HepG2 (cell line): Measurements from ENCODE around the gene SSBP2. TPM values are rescaled to one million over a fixed set of nuclear protein-coding genes. Genes with fewer than 3 reads are reported as not detected.

Experiments used
- CREBL2 ChIP-seq: sonication (generic); formaldehyde crosslinking; IDR thresholded peaks from 2 replicates; pipeline ENCODE4 v1.8.1; 2023; ENCODE audit warnings: missing genetic modification reagents, mild to moderate bottlenecking, borderline replicate concordance
- FOXA1 ChIP-seq, 2 experiments: fragments of 450-650 bp in 1 of 2; sonication (generic) in 1 of 2; formaldehyde crosslinking in 1 of 2; IDR thresholded peaks; 2 replicates each; pipeline versions ENCODE4 v1.4.0 to v1.6.1; 2016 to 2020; ENCODE audit warnings: missing genetic modification reagents in 1 of 2
- HMG20B ChIP-seq: conservative IDR thresholded peaks from 2 replicates; pipeline ENCODE4 v1.6.1; 2016; ENCODE audit warnings: missing genetic modification reagents, missing compliant biosample characterization
- IKZF1 ChIP-seq: fragments of 450-650 bp; IDR thresholded peaks from 2 replicates; pipeline ENCODE4 v1.7.1; 2016
- KDM3A ChIP-seq: IDR thresholded peaks from 2 replicates; pipeline ENCODE4 v1.6.1; 2018; ENCODE audit warnings: low read depth, missing compliant biosample characterization
- MLLT10 ChIP-seq: sonication (generic); formaldehyde crosslinking; IDR thresholded peaks from 2 replicates; pipeline ENCODE4 v1.4.0; 2020; ENCODE audit warnings: missing genetic modification reagents
- NFYB ChIP-seq: sonication (generic); formaldehyde crosslinking; IDR thresholded peaks from 2 replicates; pipeline ENCODE4 v1.4.0; 2020; ENCODE audit warnings: missing genetic modification reagents
- ONECUT2 ChIP-seq: sonication (generic); formaldehyde crosslinking; IDR thresholded peaks from 2 replicates; pipeline ENCODE4 v1.4.0; 2020; ENCODE audit warnings: missing genetic modification reagents
- PPARG ChIP-seq: conservative IDR thresholded peaks from 2 replicates; pipeline ENCODE4 v1.6.1; 2016; ENCODE audit warnings: missing biosample characterization, missing genetic modification reagents
- ZBTB38 ChIP-seq: sonication (generic); formaldehyde crosslinking; IDR thresholded peaks from 2 replicates; pipeline ENCODE4 v1.5.1; 2020; ENCODE audit warnings: mild to moderate bottlenecking, missing genetic modification reagents
- ZNF224 ChIP-seq: sonication (generic); formaldehyde crosslinking; IDR thresholded peaks from 2 replicates; pipeline ENCODE4 v1.5.0; 2020; ENCODE audit warnings: mild to moderate bottlenecking, missing genetic modification reagents
- ZNF251 ChIP-seq: sonication (generic); formaldehyde crosslinking; IDR thresholded peaks from 2 replicates; pipeline ENCODE4 v1.9.0; 2021; ENCODE audit warnings: mild to moderate bottlenecking, missing genetic modification reagents
- ZNF746 ChIP-seq: sonication (generic); formaldehyde crosslinking; IDR thresholded peaks from 2 replicates; pipeline ENCODE4 v1.8.0; 2022; ENCODE audit warnings: mild to moderate bottlenecking, missing genetic modification reagents
- ZNF777 ChIP-seq: sonication (generic); formaldehyde crosslinking; IDR thresholded peaks from 2 replicates; pipeline ENCODE4 v1.4.0; 2020; ENCODE audit warnings: missing genetic modification reagents
- ZNF800 ChIP-seq: sonication (generic); formaldehyde crosslinking; IDR thresholded peaks from 2 replicates; pipeline ENCODE4 v1.4.0; 2020; ENCODE audit warnings: missing genetic modification reagents
- polyA plus RNA-seq, 8 experiments: library from polyadenylated mRNA; depleted of rRNA in 3 of 8; stranded (reverse) in 7 of 8; unstranded in 1 of 8; fragments of >200 nt; fragmentation: Illumina TruSeq in 4 of 8; extraction: Trizol in 4 of 8; gene quantifications; 2 replicates each; pipeline versions ENCODE4 v1.2.1 to v1.2.3, GENCODE V29; 2011 to 2016; ENCODE audit warnings: low read depth in 4 of 8, missing spikeins in 1 of 8, mixed read lengths in 1 of 8; ENCODE audit not compliant: insufficient read depth in 1 of 8
- total RNA-seq, 5 experiments: library from RNA; depleted of rRNA; stranded (reverse); fragments of >200 nt; fragmentation: Illumina TruSeq; extraction: Trizol; gene quantifications; 2 replicates each; pipeline ENCODE4 v1.2.3, GENCODE V29; 2016; ENCODE audit warnings: low read depth in 1 of 5
- TF ChIP-seq, protein P1 (sequence below): sonication (generic); formaldehyde crosslinking; IDR thresholded peaks from 2 replicates; pipeline ENCODE4 v1.9.0; 2022; ENCODE audit warnings: low read depth, missing genetic modification reagents

The SSBP2 gene
- total and polyA plus RNA-seq, 2 of the 13 experiments (the other 11 are each of a cell fraction or from before 2014, with no cell fraction given), result 0.16 TPM; not detected in 1

- TF ChIP-seq FOXA1 (IDR thresholded peaks at IDR 0.05) (no peak), FOXA1 (CRISPR knock-in tag; IDR thresholded peaks at IDR 0.05) (peak; percentile 55; the same call in 1 of the 2 replicates), ZNF800 (CRISPR knock-in tag) (no peak), ZNF251 (no peak), ZNF746 (no peak), ZNF777 (CRISPR knock-in tag) (no peak), ZNF224 (CRISPR knock-in tag) (no peak), ZBTB38 (CRISPR knock-in tag) (no peak), HMG20B (CRISPR knock-in tag) (0 out of 2 replicates have a peak, but pooled peaks have one; percentile 60), CREBL2 (CRISPR knock-in tag) (no peak), IKZF1 (no peak), NFYB (CRISPR knock-in tag) (no peak), KDM3A (CRISPR knock-in tag) (no peak), MLLT10 (CRISPR knock-in tag) (no peak), PPARG (CRISPR knock-in tag) (no peak), ONECUT2 (CRISPR knock-in tag) (no peak)
- TF ChIP-seq, protein P1, sequence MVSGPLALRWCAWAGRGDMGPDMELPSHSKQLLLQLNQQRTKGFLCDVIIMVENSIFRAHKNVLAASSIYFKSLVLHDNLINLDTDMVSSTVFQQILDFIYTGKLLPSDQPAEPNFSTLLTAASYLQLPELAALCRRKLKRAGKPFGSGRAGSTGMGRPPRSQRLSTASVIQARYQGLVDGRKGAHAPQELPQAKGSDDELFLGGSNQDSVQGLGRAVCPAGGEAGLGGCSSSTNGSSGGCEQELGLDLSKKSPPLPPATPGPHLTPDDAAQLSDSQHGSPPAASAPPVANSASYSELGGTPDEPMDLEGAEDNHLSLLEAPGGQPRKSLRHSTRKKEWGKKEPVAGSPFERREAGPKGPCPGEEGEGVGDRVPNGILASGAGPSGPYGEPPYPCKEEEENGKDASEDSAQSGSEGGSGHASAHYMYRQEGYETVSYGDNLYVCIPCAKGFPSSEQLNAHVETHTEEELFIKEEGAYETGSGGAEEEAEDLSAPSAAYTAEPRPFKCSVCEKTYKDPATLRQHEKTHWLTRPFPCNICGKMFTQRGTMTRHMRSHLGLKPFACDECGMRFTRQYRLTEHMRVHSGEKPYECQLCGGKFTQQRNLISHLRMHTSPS (CRISPR knock-in tag), result no peak
Measured at GRCh38 chr5:81450940-81451339, 300.0 kb downstream of the SSBP2 start (continued).
